Neural progenitor cell (in vitro differentiated cells): Measurements from ENCODE around the gene OCIAD1. TPM values are rescaled to one million over a fixed set of nuclear protein-coding genes. Genes with fewer than 3 reads are reported as not detected.

Experiments used
- DNase-seq: peaks from one replicate; pipeline ENCODE4 v3.0.0-alpha.2; 2016; ENCODE audit warnings: low spot score
- H2AFZ ChIP-seq: fragments of 200-600 bp; sonication (generic); replicated peaks from 2 replicates; pipeline ENCODE4 v1.6.1; 2016; ENCODE audit warnings: antibody characterized with exemption
- H3F3A ChIP-seq: fragments of 200-600 bp; sonication (generic); 2 replicates; pipeline ENCODE4 v1.6.1; 2016; ENCODE audit warnings: antibody characterized with exemption, low read depth
- H3K27ac ChIP-seq: fragments of 200-600 bp; sonication (generic); 2 replicates; pipeline ENCODE4 v1.5.1; 2016; ENCODE audit warnings: mild to moderate bottlenecking
- H3K27me3 ChIP-seq: fragments of 200-600 bp; sonication (generic); 2 replicates; pipeline ENCODE4 v1.6.1; 2016; ENCODE audit warnings: mild to moderate bottlenecking, moderate library complexity
- H3K36me3 ChIP-seq: fragments of 200-600 bp; sonication (generic); 2 replicates; pipeline ENCODE4 v1.5.1; 2016
- H3K4me1 ChIP-seq: fragments of 200-600 bp; sonication (generic); 2 replicates; pipeline ENCODE4 v1.6.1; 2016; ENCODE audit warnings: mixed run types
- H3K4me2 ChIP-seq: fragments of 200-600 bp; sonication (generic); 2 replicates; pipeline ENCODE4 v1.6.1; 2016
- H3K4me3 ChIP-seq: fragments of 200-600 bp; sonication (generic); 2 replicates; pipeline ENCODE4 v1.5.1; 2016
- H3K79me2 ChIP-seq: fragments of 200-600 bp; sonication (generic); 2 replicates; pipeline ENCODE4 v1.6.1; 2016; ENCODE audit warnings: low read depth
- H3K9ac ChIP-seq: fragments of 200-600 bp; sonication (generic); 2 replicates; pipeline ENCODE4 v1.6.1; 2016
- H3K9me3 ChIP-seq: fragments of 200-600 bp; sonication (generic); 2 replicates; pipeline ENCODE4 v1.5.1; 2016; ENCODE audit warnings: low read depth
- H4K20me1 ChIP-seq: fragments of 200-600 bp; sonication (generic); 2 replicates; pipeline ENCODE4 v1.6.1; 2016; ENCODE audit warnings: low read depth
- H3K27ac Mint-ChIP-seq: 3 replicates; pipeline ENCODE4 v1.8.0; 2021; ENCODE audit warnings: mixed read lengths
- H3K27me3 Mint-ChIP-seq: 2 replicates; pipeline ENCODE4 v1.8.0; 2022; ENCODE audit warnings: low read depth, mild to moderate bottlenecking, inconsistent platforms, moderate library complexity, mixed read lengths; ENCODE audit not compliant: insufficient read depth
- H3K36me3 Mint-ChIP-seq: 3 replicates; pipeline ENCODE4 v1.8.0; 2021; ENCODE audit warnings: mixed read lengths
- H3K4me1 Mint-ChIP-seq: 3 replicates; pipeline ENCODE4 v1.8.0; 2021; ENCODE audit warnings: mixed read lengths
- H3K4me3 Mint-ChIP-seq: 3 replicates; pipeline ENCODE4 v1.8.0; 2021; ENCODE audit warnings: mild to moderate bottlenecking, moderate library complexity, mixed read lengths
- H3K9me3 Mint-ChIP-seq: 3 replicates; pipeline ENCODE4 v1.8.0; 2020; ENCODE audit warnings: mixed read lengths
- EZH2 ChIP-seq: fragments of 200-600 bp; sonication (generic); IDR thresholded peaks from 2 replicates; pipeline ENCODE4 v1.6.1; 2017; ENCODE audit warnings: antibody characterized with exemption, mild to moderate bottlenecking, moderate library complexity
- EZH2phosphoT487 ChIP-seq: fragments of 200-600 bp; sonication (generic); IDR thresholded peaks from 2 replicates; pipeline ENCODE4 v1.6.1; 2017; ENCODE audit warnings: antibody characterized with exemption
- total RNA-seq: library from RNA; depleted of rRNA; stranded (reverse); fragments of >200 nt; gene quantifications from 2 replicates; pipeline ENCODE4 v1.2.3, GENCODE V29; 2015; ENCODE audit warnings: low replicate concordance
- TF ChIP-seq, protein P1 (sequence below): fragments of 200-600 bp; sonication (generic); IDR thresholded peaks from 2 replicates; pipeline ENCODE4 v1.5.1; 2017; ENCODE audit warnings: antibody characterized with exemption, mild to moderate bottlenecking

Gene OCIAD1
- total RNA-seq, 1 donor from 2014 or later: 260 TPM

DNA sequence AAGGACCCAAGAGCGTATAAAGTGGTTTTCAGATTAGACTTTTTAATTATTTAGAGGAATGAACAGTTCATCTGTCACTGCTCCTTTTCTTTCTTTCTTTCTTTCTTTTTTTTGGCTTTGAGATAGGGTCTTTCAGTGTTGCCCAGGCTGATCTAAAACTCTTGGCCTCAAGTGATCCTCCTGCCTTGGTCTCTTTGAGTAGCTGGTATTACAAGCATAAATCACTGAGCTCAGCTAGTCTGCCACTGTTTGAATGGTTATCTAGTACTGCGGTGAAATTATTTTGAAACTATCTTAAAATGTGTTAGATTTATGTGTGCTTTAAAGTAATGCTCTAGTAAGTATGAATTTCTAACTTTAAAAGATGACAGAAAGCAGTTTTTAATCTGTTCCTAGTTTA is 44.3 kb upstream of the OCIAD1 start:
- no peak overlapping the region for H3K4me3 ChIP-seq
- H3K27me3 ChIP-seq: no peaks in the 10 kb centered on the region
- H3K27ac Mint-ChIP-seq: peak overlapping the region; percentile 55
- peak overlapping the region; percentile 54 for H3K4me2 ChIP-seq
- H3K27ac ChIP-seq: no peak overlapping the region
- peaks cover 10% of the 10 kb centered on the region for H3K4me1 Mint-ChIP-seq
- H2AFZ ChIP-seq: no peak overlapping the region
- H3K9me3 Mint-ChIP-seq: no peaks in the 10 kb centered on the region
- no peaks in the 10 kb centered on the region for H3K79me2 ChIP-seq
- no peaks in the 10 kb centered on the region for H3K36me3 ChIP-seq
- no peaks in the 10 kb centered on the region for H3K36me3 Mint-ChIP-seq
- H4K20me1 ChIP-seq: no peaks in the 10 kb centered on the region
- peaks cover 23% of the 10 kb centered on the region for H3K4me1 ChIP-seq
- no peaks in the 10 kb centered on the region for H3F3A ChIP-seq
- H3K4me3 Mint-ChIP-seq: no peak overlapping the region
- TF ChIP-seq, protein P1, sequence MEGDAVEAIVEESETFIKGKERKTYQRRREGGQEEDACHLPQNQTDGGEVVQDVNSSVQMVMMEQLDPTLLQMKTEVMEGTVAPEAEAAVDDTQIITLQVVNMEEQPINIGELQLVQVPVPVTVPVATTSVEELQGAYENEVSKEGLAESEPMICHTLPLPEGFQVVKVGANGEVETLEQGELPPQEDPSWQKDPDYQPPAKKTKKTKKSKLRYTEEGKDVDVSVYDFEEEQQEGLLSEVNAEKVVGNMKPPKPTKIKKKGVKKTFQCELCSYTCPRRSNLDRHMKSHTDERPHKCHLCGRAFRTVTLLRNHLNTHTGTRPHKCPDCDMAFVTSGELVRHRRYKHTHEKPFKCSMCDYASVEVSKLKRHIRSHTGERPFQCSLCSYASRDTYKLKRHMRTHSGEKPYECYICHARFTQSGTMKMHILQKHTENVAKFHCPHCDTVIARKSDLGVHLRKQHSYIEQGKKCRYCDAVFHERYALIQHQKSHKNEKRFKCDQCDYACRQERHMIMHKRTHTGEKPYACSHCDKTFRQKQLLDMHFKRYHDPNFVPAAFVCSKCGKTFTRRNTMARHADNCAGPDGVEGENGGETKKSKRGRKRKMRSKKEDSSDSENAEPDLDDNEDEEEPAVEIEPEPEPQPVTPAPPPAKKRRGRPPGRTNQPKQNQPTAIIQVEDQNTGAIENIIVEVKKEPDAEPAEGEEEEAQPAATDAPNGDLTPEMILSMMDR: no peak
- TF ChIP-seq EZH2phosphoT487 (no peak), EZH2 (no peak)
- H3K27me3 Mint-ChIP-seq: no peaks in the 10 kb centered on the region
- DNase-seq: no peak
- no peaks in the 10 kb centered on the region for H3K9me3 ChIP-seq
- no peak overlapping the region for H3K9ac ChIP-seq

DNA sequence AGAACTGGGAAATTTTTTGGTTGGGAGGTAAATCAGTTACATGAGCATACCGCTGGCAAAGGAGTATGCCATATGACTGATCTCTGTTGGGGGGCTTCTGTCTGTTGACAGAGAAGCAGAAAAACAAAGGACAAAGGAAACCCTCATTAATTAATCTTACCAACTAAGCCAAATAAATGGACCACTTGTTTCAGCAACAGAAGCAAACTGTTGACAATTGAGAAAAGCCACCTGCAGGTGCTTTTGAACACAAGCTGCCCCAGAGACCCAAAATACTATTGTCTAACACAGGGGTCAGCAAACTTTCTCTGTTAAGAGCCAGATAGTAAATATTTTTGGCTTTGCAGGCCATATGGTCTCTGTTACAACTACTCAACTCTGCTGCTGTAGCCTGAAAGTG is 43.8 kb upstream of the OCIAD1 start:
- H3K27ac ChIP-seq: no peak overlapping the region
- no peaks in the 10 kb centered on the region for H3K79me2 ChIP-seq
- H3K9ac ChIP-seq: no peak overlapping the region
- Mint-ChIP-seq H3K36me3 (no peaks in the 10 kb centered on the region), H3K27ac (no peak overlapping the region), H3K4me1 (peaks cover 10% of the 10 kb centered on the region), H3K9me3 (no peaks in the 10 kb centered on the region), H3K4me3 (no peak overlapping the region), H3K27me3 (no peaks in the 10 kb centered on the region)
- no peak overlapping the region for H3K4me3 ChIP-seq
- no peaks in the 10 kb centered on the region for H3K36me3 ChIP-seq
- H3K4me1 ChIP-seq: peaks cover 23% of the 10 kb centered on the region
- no peaks in the 10 kb centered on the region for H3K9me3 ChIP-seq
- peak; percentile 43 for DNase-seq
- H3K27me3 ChIP-seq: no peaks in the 10 kb centered on the region
- peak overlapping the region; percentile 54 for H3K4me2 ChIP-seq
- no peaks in the 10 kb centered on the region for H3F3A ChIP-seq
- no peak for TF ChIP-seq EZH2phosphoT487
- TF ChIP-seq EZH2: no peak
- TF ChIP-seq, protein P1: no peak
- no peaks in the 10 kb centered on the region for H4K20me1 ChIP-seq
- H2AFZ ChIP-seq: no peak overlapping the region

DNA sequence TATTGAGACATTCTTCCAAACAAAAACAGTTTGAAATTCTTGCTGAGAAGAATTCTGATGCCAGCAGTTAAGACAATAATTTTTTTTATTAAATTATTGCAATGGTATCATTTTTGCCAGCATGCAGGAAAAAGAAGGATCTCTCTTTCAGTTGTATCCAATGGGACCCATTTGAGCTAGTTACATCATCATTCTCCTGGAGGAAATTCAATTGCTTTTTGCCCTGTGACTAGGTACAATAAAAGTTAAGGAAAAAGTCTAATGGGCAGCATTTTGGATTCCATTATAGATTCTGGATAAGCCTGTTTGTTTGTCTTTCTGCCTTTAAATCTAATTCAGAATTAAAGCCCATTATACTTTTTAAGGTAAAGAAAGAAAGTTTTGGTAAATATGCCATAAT is 40.3 kb upstream of the OCIAD1 start:
- Histone ChIP-seq H3K4me2 (no peak overlapping the region), H2AFZ (no peak overlapping the region), H3K27me3 (no peaks in the 10 kb centered on the region), H3K9ac (no peak overlapping the region), H3K4me1 (peaks cover 23% of the 10 kb centered on the region), H3K79me2 (no peaks in the 10 kb centered on the region), H3K36me3 (no peaks in the 10 kb centered on the region), H3K4me3 (no peak overlapping the region), H3K27ac (no peak overlapping the region), H4K20me1 (no peaks in the 10 kb centered on the region), H3F3A (no peaks in the 10 kb centered on the region), H3K9me3 (no peaks in the 10 kb centered on the region)
- DNase-seq: no peak
- Mint-ChIP-seq H3K9me3 (no peaks in the 10 kb centered on the region), H3K4me3 (no peak overlapping the region), H3K27ac (no peak overlapping the region), H3K36me3 (no peaks in the 10 kb centered on the region), H3K27me3 (peaks cover 2% of the 10 kb centered on the region), H3K4me1 (peaks cover 4% of the 10 kb centered on the region)
- TF ChIP-seq, protein P1: no peak
- TF ChIP-seq EZH2phosphoT487 (no peak), EZH2 (no peak)

DNA sequence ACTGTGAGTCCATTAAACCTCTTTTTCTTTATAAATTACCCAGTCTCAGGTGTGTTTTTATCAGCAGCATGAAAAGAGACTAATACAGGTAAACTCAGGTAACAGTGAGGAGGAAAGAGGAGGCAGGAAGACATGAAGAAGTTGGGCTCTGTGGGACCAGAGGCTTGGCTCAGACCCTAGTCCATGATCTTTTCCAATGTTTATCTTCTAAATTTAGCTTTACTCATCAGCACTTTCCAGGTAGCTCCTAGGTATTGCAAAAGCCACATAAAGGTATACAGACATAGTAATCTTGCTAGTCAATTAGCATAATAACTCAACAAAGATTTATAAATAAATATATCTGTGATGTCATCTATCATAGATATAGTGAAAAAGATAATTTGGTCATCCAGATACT is 39.6 kb upstream of the OCIAD1 start:
- Histone ChIP-seq H4K20me1 (no peaks in the 10 kb centered on the region), H3K36me3 (no peaks in the 10 kb centered on the region), H3F3A (no peaks in the 10 kb centered on the region), H3K4me1 (peaks cover 20% of the 10 kb centered on the region), H3K9me3 (no peaks in the 10 kb centered on the region), H3K4me2 (no peak overlapping the region), H3K27me3 (no peaks in the 10 kb centered on the region), H3K79me2 (no peaks in the 10 kb centered on the region), H3K4me3 (no peak overlapping the region), H3K9ac (no peak overlapping the region), H3K27ac (no peak overlapping the region), H2AFZ (no peak overlapping the region)
- TF ChIP-seq EZH2 (no peak), EZH2phosphoT487 (no peak)
- TF ChIP-seq, protein P1: no peak
- Mint-ChIP-seq H3K9me3 (no peaks in the 10 kb centered on the region), H3K4me3 (no peak overlapping the region), H3K36me3 (no peaks in the 10 kb centered on the region), H3K27me3 (peaks cover 2% of the 10 kb centered on the region), H3K4me1 (peaks cover 4% of the 10 kb centered on the region), H3K27ac (no peak overlapping the region)
- DNase-seq: no peak
